H4 (cell line): Measurements from ENCODE around the gene VMO1. TPM values are rescaled to one million over a fixed set of nuclear protein-coding genes. Genes with fewer than 3 reads are reported as not detected.

Source experiments
- DNase-seq: peaks from one replicate; pipeline ENCODE4 v3.0.0-alpha.2; 2015; ENCODE audit warnings: low spot score
- total RNA-seq: library from RNA; depleted of rRNA; stranded (reverse); fragments of >200 nt; shearing (Covaris generic); gene quantifications from 2 replicates; pipeline ENCODE4 v1.2.3, GENCODE V29; 2014

Gene VMO1
- total RNA-seq, 1 experiment from 2014 or later: not detected

DNA sequence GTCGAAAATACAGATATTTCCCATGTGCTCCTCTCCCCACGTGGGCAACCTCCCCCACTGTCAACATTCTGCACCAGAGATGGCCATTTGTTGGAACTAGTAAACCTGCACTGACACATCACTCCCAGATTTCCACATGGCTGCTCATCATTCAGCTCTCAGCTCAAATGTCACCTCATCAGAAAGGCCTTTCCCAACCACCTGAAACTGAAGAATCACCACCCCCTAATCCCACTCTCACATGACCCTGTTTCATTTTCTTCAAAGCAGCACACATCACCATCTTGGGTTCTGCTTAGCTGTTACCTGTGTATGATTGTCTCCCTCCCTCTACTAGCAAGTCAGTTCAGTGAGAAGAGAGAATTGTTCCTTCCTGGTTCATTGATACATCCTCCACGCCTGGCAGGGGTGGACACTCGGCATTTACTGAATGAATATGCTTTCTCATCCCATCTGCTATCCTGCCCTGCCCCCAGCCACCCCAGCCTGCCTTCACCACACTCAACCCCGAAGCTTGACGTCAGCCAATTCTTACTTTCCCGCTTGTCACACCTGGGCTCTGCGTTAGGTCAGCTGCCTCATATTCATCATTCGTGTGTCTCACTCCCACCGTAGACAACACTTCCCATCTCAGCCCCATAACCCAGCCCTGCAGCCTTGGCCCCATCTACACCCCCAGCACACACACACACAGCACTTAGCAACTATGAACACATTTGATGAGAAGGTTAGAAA is 14.5 kb upstream of the VMO1 start:
- no peak for DNase-seq

DNA sequence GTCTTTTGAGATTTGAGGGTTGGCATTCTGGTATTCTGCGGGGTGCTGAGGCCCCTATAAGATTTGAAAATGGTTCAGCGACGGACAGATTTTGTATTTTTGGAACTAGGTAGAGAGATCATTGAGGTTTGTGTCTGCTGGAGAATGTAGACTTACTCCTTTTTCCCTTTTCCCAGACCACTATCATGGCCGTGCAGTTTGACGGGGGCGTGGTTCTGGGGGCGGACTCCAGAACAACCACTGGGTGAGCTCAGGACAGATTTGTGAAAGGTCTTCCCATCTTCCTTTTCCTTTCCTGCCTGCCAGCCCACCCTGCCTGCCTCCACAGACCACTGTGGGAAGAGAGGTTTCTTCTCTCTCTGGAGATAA is 10.4 kb upstream of the VMO1 start:
- no peak for DNase-seq

DNA sequence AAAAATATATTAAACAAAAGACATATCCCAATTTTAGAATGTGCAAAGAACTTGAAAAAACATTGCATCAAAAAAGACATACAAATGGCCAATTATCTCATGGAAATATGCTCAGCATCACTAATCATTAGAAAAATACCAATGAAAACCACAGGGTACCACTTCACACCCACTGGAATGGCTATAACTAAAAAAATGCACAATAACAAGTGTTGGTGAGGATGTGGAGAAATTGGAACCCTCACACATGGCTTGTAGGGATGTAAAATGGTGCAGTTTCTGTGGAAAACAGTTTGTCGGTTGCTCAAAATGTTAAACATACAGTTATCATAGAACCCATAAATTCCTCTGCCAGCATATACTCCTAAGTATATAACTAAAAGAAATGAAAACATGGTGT is 9.0 kb upstream of the VMO1 start:
- DNase-seq: no peak

DNA sequence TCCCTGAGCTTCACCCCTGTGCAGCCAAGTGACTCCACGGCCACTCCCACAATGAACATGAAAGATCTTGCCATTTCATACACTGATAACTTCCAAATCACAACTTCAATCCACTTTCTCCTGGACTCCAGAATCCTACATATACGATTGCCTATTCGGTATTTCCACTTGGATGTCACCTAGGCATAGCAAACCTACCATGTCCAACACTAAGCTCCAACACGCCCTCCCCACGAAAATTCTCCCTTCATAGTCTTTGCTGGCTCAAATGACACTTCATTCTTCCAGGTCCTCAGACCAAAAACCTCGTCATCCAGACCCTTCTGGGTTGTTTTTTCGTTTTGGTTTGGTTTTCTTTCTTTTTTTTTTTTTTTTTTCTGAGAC is 4.5 kb upstream of the VMO1 start:
- no peak for DNase-seq

DNA sequence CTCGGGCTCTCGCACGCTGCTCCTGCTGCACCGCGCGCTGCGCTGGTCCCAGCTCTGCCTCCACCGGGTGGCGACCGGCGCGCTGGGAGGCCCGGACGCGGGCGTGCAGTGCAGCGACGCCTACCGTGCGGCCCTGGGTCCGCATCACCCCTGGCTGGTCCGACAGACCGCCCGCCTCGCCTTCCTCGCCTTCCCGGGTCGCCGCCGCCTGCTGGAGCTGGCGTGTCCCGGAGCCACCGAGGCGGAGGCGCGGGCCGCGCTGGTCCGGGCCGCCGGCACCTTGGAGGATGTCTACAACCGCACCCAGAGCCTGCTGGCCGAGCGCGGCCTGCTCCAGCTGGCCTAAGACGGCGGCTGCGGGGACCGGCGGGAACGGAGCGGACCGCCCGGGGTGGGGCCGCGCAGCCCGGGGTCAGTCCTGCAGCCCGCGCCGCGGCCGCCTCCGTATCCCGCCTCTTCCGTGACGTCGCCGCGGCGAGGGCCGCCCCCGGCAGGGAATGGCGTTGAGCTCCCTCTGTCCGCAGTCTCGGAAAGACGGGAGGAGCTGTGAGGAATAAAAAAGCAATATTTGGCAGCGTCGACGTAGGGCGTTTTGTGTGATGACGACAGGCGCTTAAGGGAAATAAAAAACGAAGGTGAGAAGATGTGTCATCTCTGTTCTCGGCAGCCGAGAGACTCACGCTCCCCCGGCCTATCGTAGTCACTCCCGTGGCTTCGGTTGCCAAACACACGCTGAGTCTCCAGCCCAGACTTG is 4.0 kb upstream of the VMO1 start:
- peak; percentile 69 for DNase-seq

DNA sequence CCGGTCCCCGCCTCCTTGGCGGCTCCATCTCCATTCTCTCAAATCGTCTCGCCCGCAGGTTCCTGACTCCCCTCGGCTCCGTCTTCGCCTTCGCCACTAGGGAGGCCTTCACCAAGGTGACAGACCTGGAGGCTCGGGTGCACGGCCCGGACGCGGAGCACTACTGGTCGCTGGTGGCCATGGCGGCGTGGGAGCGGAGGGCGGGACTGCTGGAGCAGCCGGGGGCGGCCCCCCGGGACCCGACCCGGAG is 3.5 kb upstream of the VMO1 start:
- no peak for DNase-seq

DNA sequence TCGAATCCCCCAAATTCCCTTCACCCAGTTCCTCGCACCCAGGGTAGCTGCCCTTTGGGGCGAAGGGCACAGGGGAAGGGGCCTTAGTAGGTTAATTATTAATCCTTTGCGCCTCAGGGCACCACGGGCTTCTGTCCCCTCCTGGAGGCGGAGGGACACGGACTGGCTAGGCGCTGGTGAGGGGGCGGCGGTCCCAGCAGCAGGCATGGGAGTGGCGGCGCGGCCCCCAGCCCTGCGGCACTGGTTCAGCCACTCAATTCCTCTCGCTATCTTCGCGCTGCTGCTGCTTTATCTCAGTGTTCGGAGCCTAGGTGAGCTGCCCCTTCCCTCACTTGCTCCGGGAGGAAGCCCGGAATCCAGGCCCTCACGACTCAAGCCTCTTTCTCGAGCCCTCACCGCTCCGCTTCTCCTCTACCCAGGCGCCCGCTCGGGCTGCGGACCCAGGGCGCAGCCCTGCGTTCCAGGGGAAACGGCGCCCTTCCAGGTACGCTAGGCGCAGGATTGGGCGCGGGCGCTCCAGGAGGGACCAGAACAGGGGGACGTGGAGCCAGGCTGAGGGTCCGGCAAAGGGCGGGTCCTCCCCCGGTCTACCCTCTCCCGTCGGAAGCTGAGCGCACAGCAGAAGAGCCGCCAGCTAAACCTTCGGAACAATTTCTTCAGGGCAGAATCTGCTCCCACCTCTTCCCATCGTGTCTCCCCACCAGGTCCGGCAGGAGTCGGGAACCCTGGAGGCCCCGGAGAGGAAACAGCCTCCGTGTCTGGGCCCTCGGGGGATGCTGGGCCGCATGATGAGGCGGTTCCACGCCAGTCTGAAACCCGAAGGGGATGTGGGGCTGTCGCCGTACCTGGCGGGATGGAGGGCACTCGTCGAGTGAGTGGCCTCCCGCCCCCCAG is 2.9 kb upstream of the VMO1 start, which contains the start of gene GLTPD2:
GLTPD2 (plus strand) TSS at position 158 of the 894 bp plus-strand sequence; CDS start at position 206, 48 bp downstream.
- no peak for DNase-seq

DNA sequence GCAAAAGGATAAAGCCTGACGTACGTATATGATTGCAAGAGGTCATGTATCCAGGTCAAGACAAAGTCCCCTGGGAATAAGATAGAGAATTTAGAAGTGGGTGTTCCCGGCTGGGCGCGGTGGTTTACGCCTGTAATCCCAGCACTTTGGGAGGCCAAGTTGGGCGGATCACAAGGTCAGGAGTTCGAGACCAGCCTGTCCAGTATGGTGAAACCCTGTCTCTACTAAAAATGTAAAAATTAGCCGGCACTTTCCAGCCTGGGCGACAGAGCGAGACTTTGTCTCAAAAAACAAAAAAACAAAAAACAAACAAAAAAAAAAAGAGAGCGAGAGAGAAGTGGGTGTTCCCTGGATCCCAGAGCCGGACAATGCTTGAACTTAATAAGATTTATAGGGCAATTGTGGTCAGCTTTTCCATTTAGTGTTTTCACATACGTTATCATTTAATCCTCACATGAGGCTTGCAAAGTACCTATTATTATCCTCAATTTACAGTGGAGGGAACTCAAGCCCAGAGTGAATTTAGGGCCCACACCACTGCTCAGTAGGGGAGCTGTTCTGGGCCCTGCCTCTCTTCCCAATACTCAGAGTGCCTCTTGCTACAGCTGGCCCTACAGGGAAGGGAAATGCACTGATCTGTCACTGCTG is 2.1 kb upstream of the VMO1 start:
- DNase-seq: no peak

DNA sequence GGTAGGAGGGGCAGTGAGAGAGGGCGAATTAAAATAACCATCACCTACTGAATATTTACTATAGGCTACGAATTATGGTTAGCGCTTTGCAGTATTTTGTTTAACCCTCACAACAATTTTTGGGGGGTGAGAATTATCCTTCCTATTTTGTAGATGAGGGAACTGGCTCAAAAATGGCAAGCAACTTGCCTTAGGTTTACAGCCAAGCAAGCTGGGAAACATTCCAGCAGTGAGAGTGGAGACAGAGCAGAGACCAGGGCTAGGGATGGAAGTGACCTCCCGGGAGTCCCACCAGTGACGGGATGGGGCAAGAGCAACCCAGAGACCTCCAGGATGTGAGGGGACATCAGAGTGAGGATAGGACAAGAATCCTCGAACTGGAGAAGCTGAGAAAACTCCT is 352 bp upstream of the VMO1 start:
- DNase-seq: no peak

DNA sequence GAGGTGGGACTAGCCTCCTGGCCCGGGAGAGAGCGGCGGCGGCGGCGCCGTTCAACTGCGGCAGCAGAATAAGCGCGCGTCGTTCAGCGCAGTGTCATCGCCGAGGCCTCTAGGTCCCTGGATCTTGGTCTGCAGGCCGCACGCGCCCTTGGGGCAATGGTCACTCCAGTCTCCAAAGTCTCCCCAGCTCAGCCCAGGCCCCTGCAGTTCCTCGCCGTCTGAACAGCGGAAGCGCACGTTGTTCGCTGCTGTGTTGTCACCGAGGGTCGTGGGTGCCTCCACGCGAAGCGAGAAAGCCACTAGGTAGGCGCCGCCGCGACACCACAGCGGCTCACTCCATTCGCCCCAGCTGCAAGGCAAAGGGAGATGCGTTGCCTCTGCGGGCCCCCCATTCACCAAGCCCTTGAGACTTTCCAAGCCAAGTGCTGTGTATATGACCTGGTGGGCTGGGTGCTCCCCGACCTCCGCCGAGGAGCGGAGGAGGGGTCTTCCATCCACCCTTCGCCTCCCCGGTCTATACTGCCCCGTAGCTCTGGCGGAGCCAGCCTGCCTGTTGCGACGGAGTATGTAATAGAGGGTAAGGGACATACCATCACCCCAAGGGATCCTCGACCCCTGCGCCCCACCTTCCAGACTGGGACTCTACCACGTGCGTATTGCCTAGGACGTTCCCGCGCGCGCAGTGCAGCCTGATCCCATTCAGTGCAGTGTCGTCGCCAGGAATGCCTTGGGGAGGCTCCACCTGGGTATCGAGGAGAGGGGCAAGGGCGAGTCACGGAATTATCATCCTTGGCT is 656 bp downstream of the VMO1 start:
- no peak for DNase-seq

DNA sequence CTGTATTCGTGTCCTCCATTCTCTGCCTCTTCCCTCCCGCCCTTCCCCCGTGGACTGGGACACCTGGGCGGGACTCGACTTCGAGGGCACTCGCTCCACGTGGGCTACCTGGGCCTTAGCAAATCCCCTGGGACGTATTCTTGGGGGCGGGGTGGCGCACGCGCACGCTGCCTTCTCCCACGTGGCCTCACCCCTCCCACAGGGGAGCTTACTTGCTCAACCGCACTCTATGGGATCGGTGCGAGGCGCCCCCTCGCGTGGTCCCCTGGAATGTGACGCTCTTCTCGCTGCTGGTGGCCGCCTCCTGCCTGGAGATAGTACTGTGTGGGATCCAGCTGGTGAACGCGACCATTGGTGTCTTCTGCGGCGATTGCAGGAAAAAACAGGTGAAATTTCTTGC is 3.5 kb downstream of the VMO1 start:
- DNase-seq: no peak

DNA sequence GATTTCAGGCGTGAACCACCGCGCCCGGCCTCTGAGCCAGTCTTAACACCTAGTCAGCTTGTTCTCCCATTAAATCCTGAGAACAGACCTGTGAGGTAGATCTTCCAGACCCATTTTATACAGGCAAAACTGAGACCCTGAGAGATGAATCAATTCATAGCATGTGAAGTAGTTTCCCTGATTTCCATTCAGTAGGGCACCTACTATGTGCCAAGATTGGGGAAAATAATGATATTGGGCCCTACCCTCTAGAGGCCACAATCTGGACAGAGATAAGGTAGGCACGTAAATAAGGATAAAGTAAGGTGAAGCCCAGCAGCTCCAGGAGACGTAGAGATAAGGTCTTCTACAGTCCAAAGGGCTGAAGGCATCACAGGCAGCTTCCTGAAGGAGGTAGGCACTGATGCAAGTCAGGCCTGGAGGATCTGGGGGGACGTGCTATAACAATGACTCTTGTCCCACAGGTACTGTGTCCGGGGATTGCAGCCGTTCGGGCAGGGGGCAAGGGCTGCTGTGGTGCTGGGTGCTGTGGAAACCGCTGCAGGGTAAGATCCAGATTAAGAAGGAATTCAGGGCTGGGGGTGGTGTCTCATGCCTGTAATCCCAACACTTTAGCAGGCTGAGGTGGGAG is 5.7 kb downstream of the VMO1 start:
- no peak for DNase-seq

DNA sequence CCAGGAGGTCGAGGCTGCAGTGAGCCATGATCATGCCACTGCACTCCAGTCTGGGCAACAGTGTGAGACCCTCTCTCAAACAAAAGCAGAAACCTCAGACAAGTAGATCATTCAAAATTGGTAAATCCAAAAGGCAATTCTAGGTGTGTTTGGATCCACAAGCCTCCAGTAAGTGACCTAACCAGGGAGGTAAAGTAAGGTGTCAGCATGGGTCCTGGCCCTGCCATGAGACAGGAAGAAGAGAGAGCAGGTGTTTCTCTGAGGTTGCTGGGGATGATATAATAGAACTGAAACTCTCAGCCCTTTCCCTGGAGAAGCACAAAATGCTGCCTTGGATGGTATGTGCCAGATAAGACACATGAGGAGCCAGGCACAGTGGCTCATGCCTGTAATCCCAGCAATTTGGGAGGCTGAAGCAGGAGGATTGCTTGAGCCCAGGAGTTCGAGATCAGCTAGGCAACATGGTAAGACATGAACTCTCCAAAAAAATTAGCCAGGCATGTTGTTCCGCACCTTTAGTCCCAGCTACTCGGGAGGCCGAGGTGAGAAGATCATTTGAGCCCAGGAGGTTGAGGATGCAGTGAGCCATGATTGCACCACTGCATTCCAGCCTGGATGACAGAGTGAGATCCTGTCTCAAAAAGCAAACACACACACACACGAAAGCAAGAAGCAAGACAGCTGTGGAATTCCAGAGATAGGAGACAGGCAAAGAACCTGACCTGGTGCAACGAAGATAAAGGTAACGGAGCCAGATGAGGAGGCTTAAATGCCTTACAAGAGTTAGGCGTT is 8.0 kb downstream of the VMO1 start:
- no peak for DNase-seq

DNA sequence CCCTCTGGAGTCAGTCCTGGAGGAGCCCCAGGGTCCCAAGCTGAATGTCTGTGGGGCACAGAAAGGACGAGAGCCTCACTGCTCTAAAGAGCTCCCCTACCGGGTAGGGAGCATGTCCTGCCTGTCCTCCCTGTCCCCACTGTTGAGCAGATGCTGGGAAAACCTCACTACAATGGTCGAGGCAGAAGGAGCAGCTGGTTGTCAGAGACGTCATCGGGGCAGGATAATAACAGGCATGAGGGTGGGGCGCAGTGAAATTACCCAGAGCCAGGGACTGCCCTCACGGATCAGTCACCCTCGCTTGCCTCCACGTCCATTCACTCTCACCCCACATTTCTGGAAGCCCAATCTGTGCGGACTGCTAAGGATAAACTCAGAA is 13.9 kb downstream of the VMO1 start:
- DNase-seq: no peak

DNA sequence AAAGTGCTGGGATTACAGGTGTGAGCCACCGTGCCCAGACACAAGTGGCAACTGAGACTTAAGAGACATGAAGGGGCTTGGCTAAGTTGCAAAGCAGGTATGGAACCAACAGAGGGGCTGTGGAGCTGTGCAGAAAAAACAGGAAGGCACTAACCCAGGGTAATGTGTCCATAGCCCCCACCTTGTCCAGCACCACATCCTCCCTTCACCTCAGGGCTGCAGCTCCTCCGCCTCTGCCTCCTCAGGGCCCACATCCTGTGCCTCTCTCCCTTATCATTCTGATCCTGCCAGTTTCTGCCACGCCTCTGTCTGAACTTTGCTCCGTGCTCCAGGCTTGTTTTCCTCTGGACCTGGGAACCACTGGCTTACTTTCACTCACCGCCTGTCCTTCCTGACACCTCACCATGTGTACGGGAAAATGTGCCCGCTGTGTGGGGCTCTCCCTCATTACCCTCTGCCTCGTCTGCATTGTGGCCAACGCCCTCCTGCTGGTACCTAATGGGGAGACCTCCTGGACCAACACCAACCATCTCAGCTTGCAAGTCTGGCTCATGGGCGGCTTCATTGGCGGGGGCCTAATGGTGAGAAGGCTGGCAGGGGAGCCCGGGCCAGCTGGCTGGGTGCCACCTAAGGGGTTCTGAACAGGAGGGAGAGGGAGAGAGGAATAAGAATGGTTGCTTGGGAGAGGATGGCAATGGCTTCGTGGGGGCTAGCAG is 14.5 kb downstream of the VMO1 start, which contains the start of gene TM4SF5:
TM4SF5 (plus strand) TSS at position 368 of the 716 bp plus-strand sequence; CDS start at position 405, 37 bp downstream.
- DNase-seq: no peak

DNA sequence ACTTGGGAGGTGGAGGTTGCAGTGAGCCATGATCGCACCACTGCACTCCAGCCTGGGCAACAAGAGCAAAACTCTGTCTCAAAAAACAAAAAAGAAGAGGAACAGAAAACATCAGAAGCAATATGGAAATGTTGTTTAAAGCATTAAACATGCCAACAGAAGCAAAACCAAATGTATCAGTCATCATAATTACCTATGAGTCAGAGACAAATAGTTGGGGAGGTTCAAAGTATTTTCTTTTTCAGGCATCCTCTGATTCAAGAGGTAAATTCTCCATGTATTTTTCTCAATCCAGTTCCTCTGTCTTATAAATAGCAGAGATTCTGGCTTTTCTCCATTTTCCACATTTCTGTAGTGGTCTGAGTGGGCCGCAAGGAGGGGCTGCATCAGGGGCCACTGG is 16.5 kb downstream of the VMO1 start:
- DNase-seq: no peak

DNA sequence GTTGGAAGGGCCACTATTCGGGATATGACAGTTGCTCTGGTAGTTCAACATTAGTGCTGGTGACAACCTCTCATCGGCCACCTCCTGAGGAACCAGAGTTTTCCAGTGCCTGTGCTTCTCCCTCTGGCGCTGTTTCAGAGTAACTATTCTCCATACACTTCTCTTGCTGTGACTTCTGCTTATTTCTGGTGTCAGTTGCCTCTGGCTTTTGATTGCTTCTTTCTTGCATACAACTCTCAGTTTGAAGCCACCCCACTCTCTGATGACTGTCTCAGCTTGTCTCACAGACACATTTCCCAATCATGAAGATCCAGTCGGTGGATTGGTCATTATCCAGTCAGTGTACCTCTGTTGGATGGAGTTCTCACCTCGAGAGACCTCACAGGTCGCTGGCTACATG is 17.9 kb downstream of the VMO1 start:
- no peak for DNase-seq

DNA sequence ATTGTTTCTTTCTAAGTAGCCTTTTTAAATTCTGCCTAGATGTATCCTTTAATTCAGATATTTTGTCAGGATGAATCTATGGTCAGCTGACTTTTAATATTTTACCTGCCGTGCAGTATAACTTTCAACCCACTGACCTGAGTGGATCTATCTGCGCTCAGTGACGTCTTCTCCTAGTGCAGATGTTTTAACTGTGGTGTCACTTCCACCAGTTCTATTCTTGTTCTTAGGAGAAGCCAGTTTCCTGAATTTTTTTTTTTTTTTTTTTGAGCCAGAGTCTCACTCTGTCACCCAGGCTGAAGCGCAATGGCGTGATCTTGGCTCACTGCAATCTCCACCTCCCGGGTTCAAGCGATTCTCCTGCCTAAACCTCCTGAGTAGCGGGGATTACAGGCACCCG is 19.4 kb downstream of the VMO1 start:
- no peak for DNase-seq

DNA sequence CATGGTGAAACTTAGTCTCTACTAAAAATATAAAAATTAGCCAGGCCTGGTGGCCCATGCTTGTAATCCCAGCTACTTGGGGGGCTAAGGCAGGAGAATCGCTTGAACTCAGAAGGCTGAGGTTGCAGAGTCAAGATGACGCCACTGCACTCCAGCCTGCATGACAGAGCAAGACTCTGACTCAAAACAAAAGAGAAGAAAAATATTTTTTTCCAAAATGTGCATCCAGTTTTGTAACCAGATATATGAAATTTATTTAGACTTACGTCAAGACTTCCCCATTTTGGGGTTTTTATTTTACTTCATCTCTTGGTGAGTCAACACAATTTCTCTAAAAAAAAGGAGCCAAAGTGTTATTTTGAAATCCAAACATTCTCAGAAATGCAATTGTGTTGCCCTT is 20.0 kb downstream of the VMO1 start:
- DNase-seq: no peak
